ENCODE measurements around the gene DOK5. TPM values are rescaled to one million over a fixed set of nuclear protein-coding genes. Genes with fewer than 3 reads are reported as not detected.

DOK5 gene
- total and polyA plus RNA-seq, 10 of the 15 experiments (the other 5 are each of a cell fraction or from before 2014, with no cell fraction given) = 0.03 TPM; not detected in 9

DNA sequence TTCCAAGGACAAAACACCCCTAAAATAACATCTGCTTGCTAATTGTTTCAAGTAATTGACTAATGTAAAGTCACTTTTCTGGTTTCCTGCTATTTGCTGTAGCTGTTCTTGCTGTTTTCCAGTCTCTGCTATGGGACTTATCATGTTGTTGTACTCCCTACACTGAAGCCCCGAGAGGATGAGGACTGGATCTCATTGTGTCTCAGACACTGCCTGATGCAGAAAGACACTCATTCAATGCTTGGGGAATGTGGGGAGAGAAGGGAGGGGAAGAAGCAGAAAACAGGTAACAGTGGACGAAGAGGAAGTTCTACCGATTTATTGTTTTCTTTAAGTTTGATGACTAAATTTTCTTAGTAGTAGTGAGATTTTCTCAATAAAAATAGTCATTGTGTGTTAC lies 79.8 kb downstream of the DOK5 start:
- 41% methylated on average over 3 of the region's 3 CpGs for WGBS (ENCODE audit: insufficient coverage, insufficient replicate concordance, low lambda C conversion rate, missing lambda C conversion rate)
- SMC1A ChIA-PET (ENCODE audit: uncharacterized antibody, unreplicated experiment) = interaction anchor here (1.1 to 1.3 kb wide), 2 partner anchors 9 to 23 kb away, joined by 3 to 4 read pairs; no protein-coding TSS in a partner anchor

More for the DNA sequence above, 79.8 kb downstream of the DOK5 start:
- H4K20me1 ChIP-seq (ENCODE audit: control insufficient read depth, insufficient read depth) = no peaks in the 10 kb centered on the region
- POLR2A ChIA-PET = interaction anchor here (0.6 kb wide), 1 partner anchor 341 kb away, joined by 3 read pairs; no protein-coding TSS in a partner anchor
- H3K4me2 ChIP-seq (ENCODE audit: control insufficient read depth, insufficient read depth) = no peak overlapping the region
- FAIRE-seq (no peak), DNase-seq (ENCODE audit: low read depth, low spot score) (no peak), ATAC-seq (no peak)
- H3K4me3 ChIP-seq = no peak overlapping the region
- no peak overlapping the region for H2AFZ ChIP-seq (ENCODE audit: control insufficient read depth, low read depth, low read length)
- BruUV-seq (replicated peaks) = no TSS peak
- no peaks in the 10 kb centered on the region for H3K4me1 ChIP-seq (ENCODE audit: control insufficient read depth, insufficient read depth, low read length)
- in situ Hi-C loops (cut with MboI) = no loop called here
- CTCF ChIA-PET = interaction anchor here (0.6 kb wide), 1 partner anchor 728 kb away, joined by 3 read pairs; no protein-coding TSS in a partner anchor
- H3K27me3 ChIP-seq (replicated peaks in 1 of 2; ENCODE audit: control insufficient read depth in 2 of 2, insufficient read depth in 2 of 2, low read length in 1 of 2) = no peaks in the 10 kb centered on the region; a peak in 1 of 4 replicates
- H3K9ac ChIP-seq (ENCODE audit: control insufficient read depth, insufficient read depth, low read length) = no peak overlapping the region
- no peak overlapping the region for H3K27ac ChIP-seq (ENCODE audit: control insufficient read depth, insufficient read depth)
- no peaks in the 10 kb centered on the region for H3K9me3 ChIP-seq (replicated peaks; ENCODE audit: control insufficient read depth, insufficient read depth, low read length)
- no peaks in the 10 kb centered on the region for H3K36me3 ChIP-seq (ENCODE audit: control insufficient read depth in 2 of 2, insufficient read depth in 2 of 2, low read length in 1 of 2)
- TF ChIP-seq NR2C2 (IDR thresholded peaks at IDR 0.05; ENCODE audit: borderline replicate concordance, control insufficient read depth, insufficient read length, low read depth) = no peak
- TF ChIP-seq, protein P1, sequence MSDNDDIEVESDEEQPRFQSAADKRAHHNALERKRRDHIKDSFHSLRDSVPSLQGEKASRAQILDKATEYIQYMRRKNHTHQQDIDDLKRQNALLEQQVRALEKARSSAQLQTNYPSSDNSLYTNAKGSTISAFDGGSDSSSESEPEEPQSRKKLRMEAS (IDR thresholded peaks at IDR 0.05; ENCODE audit: low read depth, low read length) = no peak
- no peak for TF ChIP-seq TBL1XR1 (IDR thresholded peaks at IDR 0.05; ENCODE audit: low read depth, low read length)
- TF ChIP-seq BRCA1 (IDR thresholded peaks at IDR 0.05; ENCODE audit: low read depth, low read length) = no peak
- no peak for TF ChIP-seq CHD2 (IDR thresholded peaks at IDR 0.05; ENCODE audit: borderline replicate concordance, low read depth, low read length)
- no peak for TF ChIP-seq SUPT20H (IDR thresholded peaks at IDR 0.05; ENCODE audit: borderline replicate concordance, control insufficient read depth, low read depth, low read length)
- TF ChIP-seq ASH2L (IDR thresholded peaks at IDR 0.05; ENCODE audit: borderline replicate concordance, low read depth) = no peak
- no peak for TF ChIP-seq MTA3 (IDR thresholded peaks at IDR 0.05; ENCODE audit: borderline replicate concordance, low read length)
- no peak for TF ChIP-seq RAD51 (IDR thresholded peaks at IDR 0.05)
- TF ChIP-seq BACH1 (IDR thresholded peaks at IDR 0.05; ENCODE audit: borderline replicate concordance) = no peak
- TF ChIP-seq, protein P2, sequence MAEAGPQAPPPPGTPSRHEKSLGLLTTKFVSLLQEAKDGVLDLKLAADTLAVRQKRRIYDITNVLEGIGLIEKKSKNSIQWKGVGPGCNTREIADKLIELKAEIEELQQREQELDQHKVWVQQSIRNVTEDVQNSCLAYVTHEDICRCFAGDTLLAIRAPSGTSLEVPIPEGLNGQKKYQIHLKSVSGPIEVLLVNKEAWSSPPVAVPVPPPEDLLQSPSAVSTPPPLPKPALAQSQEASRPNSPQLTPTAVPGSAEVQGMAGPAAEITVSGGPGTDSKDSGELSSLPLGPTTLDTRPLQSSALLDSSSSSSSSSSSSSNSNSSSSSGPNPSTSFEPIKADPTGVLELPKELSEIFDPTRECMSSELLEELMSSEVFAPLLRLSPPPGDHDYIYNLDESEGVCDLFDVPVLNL (IDR thresholded peaks at IDR 0.05; ENCODE audit: low read depth, low read length) = no peak
- no peak for TF ChIP-seq NFIC (IDR thresholded peaks at IDR 0.05; ENCODE audit: low read depth, low read length)
- TF ChIP-seq, protein P3, sequence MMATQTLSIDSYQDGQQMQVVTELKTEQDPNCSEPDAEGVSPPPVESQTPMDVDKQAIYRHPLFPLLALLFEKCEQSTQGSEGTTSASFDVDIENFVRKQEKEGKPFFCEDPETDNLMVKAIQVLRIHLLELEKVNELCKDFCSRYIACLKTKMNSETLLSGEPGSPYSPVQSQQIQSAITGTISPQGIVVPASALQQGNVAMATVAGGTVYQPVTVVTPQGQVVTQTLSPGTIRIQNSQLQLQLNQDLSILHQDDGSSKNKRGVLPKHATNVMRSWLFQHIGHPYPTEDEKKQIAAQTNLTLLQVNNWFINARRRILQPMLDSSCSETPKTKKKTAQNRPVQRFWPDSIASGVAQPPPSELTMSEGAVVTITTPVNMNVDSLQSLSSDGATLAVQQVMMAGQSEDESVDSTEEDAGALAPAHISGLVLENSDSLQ (IDR thresholded peaks at IDR 0.05) = no peak
- no peak for TF ChIP-seq NRF1 (conservative IDR thresholded peaks at IDR 0.05; ENCODE audit: low read depth, low read length)
- no peak for TF ChIP-seq POU2F2 (IDR thresholded peaks at IDR 0.05; ENCODE audit: borderline replicate concordance, low read depth, low read length)
- TF ChIP-seq, protein P4, sequence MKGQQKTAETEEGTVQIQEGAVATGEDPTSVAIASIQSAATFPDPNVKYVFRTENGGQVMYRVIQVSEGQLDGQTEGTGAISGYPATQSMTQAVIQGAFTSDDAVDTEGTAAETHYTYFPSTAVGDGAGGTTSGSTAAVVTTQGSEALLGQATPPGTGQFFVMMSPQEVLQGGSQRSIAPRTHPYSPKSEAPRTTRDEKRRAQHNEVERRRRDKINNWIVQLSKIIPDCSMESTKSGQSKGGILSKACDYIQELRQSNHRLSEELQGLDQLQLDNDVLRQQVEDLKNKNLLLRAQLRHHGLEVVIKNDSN (IDR thresholded peaks at IDR 0.05; ENCODE audit: borderline replicate concordance, extremely low read length, insufficient read depth, low read depth, low read length) = no peak
- TF ChIP-seq ETV6 (conservative IDR thresholded peaks at IDR 0.05 in 1 of 2, IDR thresholded peaks at IDR 0.05 in 1 of 2; ENCODE audit: borderline replicate concordance in 1 of 2, low read depth in 1 of 2) = no peak
- intact Hi-C loops (cut with micrococcal nuclease; ENCODE audit: unreplicated experiment) = no loop called here
- RAD21 ChIA-PET (ENCODE audit: unreplicated experiment) = no interaction called here
- H3K79me2 ChIP-seq (ENCODE audit: control insufficient read depth, insufficient read depth, low read length) = no peaks in the 10 kb centered on the region
